ENCODE results near the gene CDIPT. TPM values are rescaled to one million over a fixed set of nuclear protein-coding genes. Genes with fewer than 3 reads are reported as not detected.

The CDIPT gene
- total RNA-seq, 1 donor from 2014 or later, result 47.1 TPM

DNA sequence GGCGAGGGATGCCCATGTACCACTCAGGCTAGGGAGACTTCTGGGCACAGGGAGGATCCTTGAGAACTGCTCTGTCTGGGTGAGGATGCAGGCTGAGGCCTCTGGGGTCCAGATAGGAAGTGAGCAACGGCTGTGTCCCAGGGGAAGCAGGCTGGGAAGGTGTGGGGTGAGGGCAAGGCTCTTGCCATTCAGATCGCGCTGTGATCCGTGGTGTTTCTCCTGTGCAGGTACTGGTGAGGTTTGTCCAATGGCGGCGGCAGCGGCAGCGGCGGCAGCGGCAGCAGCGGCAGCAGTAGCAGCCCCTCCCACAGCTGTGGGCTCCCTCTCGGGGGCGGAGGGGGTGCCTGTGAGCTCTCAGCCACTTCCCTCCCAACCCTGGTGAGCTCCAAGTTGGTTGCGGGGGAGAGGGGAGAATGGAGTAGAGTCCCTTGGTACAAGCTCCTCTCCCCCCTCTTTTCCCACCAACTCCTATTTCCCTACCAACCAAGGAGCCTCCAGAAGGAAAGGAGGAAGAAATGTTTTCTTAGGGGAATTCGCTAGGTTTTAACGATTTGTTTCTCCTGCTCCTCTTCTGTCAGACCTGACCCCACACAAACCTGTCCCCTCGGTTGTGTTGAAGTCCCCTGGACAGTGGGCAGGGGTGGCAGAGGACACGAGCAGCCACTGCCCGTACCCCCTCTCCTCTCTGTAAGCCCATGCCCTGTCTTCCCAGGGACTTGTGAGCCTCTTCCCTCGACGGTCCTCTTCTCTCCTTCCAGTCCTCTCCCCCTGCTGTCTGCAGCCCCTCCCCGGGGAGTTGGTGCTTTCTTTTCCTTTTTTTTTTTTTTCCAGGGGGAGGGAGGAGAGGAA lies 53.0 kb downstream of the CDIPT start:
- no peak for DNase-seq

DNA sequence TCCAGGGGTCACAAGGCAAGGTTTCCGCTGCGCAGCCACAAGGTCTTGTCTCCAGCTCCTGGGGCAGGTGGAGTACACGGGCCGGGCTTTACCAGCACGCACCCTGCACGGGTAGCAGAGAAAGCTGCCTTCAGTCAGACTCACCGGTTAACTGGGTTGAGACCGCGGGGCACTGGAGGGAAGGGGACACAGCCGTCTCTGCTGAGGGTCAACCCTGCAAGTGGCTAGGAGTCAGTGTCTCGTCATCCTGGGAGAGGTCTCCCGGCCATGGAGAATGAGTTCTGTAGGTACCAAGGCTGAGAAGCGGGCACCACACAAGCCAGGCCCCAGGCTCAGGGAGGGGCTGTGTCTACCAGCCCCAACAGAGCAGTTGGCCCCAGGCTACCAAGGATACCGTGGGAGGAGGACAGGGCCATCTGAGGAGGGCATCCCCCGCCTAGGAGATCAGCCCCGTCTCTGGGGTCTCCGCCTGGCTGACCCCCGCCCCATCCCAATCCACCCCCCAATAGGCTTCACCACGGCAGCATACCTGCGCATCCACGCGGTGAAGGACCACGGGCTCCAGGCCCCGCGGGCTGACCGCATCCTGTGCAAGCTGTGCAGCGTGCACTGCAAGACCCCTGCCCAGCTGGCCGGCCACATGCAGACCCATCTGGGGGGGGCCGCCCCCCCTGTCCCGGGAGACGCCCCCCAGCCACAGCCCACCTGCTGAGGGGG lies 53.8 kb downstream of the CDIPT start:
- no peak for DNase-seq

Small RNA genes lying within 50 kb of the gene (small RNA-seq; reads per million reads assigned to genes)
- gene AC009133.6, result not detected
- gene AC120114.4, result not detected

Other genes starting within 250 kb of the CDIPT start
- 0.16 TPM for gene SPN, start 200.0 kb downstream of the CDIPT start, total RNA-seq
- gene QPRT, start 184.0 kb downstream of the CDIPT start, total RNA-seq, result 4.4 TPM
- 0.31 TPM for gene C16orf54, start 117.2 kb downstream of the CDIPT start, total RNA-seq
- gene ZG16, start 85.0 kb downstream of the CDIPT start, total RNA-seq, result not detected
- 35.7 TPM for gene KIF22, start 72.5 kb downstream of the CDIPT start, total RNA-seq
- 271 TPM for gene MAZ, start 56.7 kb downstream of the CDIPT start, total RNA-seq
- 20.6 TPM for gene PRRT2, start 51.0 kb downstream of the CDIPT start, total RNA-seq
- 10.8 TPM for gene PAGR1, start 47.1 kb downstream of the CDIPT start, total RNA-seq
- gene MVP, start 42.8 kb downstream of the CDIPT start, total RNA-seq, result 6.1 TPM
- gene SEZ6L2, start 36.3 kb upstream of the CDIPT start, total RNA-seq, result 32.1 TPM
- gene ASPHD1, start 37.3 kb upstream of the CDIPT start, total RNA-seq, result 17.2 TPM
- 15.6 TPM for gene KCTD13, start 63.0 kb upstream of the CDIPT start, total RNA-seq
- 22.5 TPM for gene TMEM219, start 98.9 kb upstream of the CDIPT start, total RNA-seq
- gene TAOK2, start 110.6 kb upstream of the CDIPT start, total RNA-seq, result 49.8 TPM
- gene HIRIP3, start 132.4 kb upstream of the CDIPT start, total RNA-seq, result 13.1 TPM
- gene INO80E, start 133.0 kb upstream of the CDIPT start, total RNA-seq, result 27.8 TPM
- 10.5 TPM for gene DOC2A, start 147.8 kb upstream of the CDIPT start, total RNA-seq
- gene C16orf92, start 160.0 kb upstream of the CDIPT start, total RNA-seq, result not detected
- gene TLCD3B, start 168.0 kb upstream of the CDIPT start, total RNA-seq, result 12.5 TPM
- gene ALDOA, start 202.5 kb upstream of the CDIPT start, total RNA-seq, result 57.4 TPM
- 81.4 TPM for gene PPP4C, start 212.8 kb upstream of the CDIPT start, total RNA-seq
- 0.16 TPM for gene TBX6, start 228.7 kb upstream of the CDIPT start, total RNA-seq
- gene YPEL3, start 233.0 kb upstream of the CDIPT start, total RNA-seq, result 21.1 TPM